ENCODE results near the gene PLP1.

The PLP1 gene

DNA sequence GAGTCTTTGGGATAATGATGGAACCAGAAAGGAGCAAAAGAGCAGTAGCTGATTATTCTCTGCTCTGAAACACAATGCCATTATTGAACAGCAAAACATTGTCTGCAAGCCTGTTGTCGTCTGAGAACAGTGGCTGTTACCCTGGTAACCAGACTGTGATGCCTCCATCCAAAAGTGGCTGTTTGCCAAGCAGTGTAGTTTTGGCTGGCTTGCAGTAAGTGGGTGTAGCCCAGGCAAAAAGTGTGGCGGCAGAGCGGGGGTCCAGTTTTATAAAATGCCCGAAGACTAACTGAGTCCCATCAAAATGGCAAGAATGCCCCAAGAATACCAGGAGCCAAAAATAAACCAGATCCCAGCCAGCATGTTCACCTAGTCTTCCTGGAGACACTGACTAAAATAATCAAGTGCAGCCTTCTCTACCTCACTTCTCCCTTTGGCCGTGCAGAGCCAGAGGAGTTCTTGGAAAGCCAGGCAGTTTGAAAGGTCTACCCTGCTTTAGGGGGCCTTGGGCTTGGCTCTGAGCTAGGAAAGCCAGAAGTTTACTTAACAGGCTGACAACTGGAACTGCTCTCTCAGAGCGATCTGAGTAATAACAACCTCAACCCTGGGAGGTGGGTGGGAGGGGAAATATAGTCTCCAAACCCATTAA is 2.6 kb downstream of the PLP1 start:
- Histone ChIP-seq H3K9me3 (no peaks in the 10 kb centered on the region), H3K36me3 (no peaks in the 10 kb centered on the region), H3K27me3 (no peaks in the 10 kb centered on the region), H3K4me3 (ENCODE audit: low read depth, low read length) (no peak overlapping the region), H3K4me1 (no peaks in the 10 kb centered on the region)
- peak; percentile 20 for DNase-seq
- TF ChIP-seq CTCF (IDR thresholded peaks at IDR 0.05; ENCODE audit: low read depth, low read length): no peak

DNA sequence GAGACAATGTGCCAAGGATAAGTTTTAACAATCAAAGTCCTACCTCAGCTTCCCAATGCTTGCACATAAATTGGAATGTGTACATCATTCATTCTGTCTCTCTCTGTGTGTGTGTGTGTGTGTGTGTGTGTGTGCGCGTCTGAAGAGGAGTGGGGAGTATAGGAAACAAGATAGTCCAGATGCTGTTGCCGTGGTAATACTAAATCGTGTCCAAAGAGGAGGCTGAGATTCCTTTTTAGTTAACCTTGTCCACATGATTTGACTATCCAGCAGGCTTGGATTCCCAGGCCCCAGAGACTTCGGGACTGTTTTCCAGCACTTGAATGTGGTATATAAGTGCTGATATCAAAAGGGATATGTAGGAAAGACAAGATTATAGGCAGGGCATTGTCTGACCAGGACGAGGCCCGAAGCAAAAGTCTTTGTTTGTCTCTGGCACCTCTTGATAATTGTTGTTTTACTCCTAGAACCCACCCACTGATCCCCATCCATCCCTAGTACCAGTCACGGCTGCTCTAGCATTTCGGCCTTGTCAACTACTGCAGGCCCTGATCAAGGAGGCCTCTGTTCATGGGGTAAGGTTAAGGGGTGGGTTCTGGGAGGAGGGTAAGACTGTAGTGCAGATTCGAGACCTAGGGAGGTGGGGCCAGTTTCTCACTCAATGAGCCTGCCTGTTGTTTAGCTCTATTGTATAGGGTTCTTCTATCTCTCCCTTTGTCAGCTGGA is 3.9 kb downstream of the PLP1 start:
- no peak for TF ChIP-seq CTCF (IDR thresholded peaks at IDR 0.05; ENCODE audit: low read depth, low read length)
- Histone ChIP-seq H3K36me3 (no peaks in the 10 kb centered on the region), H3K4me1 (no peaks in the 10 kb centered on the region), H3K9me3 (no peaks in the 10 kb centered on the region), H3K27me3 (no peaks in the 10 kb centered on the region), H3K4me3 (ENCODE audit: low read depth, low read length) (no peak overlapping the region)
- DNase-seq: no peak

DNA sequence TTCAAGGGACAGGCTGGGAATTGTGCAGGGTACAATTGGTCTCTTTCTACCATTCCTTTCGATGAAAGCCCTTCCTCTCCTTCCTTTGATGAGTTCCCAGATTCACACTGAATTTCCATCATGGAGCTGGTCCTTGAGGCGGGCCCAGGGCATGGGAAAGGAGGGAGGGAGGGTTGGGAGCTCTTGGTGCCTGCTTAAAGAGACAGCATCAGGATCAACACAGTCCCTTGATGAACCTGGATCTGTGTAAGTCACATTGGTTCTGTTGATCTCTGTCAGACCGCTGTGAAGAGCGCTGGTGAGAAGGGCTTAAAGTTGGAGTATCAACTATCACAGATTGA is 4.4 kb downstream of the PLP1 start:
- Histone ChIP-seq H3K4me3 (ENCODE audit: low read depth, low read length) (no peak overlapping the region), H3K27me3 (no peaks in the 10 kb centered on the region), H3K4me1 (no peaks in the 10 kb centered on the region), H3K9me3 (no peaks in the 10 kb centered on the region), H3K36me3 (no peaks in the 10 kb centered on the region)
- no peak for TF ChIP-seq CTCF (IDR thresholded peaks at IDR 0.05; ENCODE audit: low read depth, low read length)
- DNase-seq: no peak

DNA sequence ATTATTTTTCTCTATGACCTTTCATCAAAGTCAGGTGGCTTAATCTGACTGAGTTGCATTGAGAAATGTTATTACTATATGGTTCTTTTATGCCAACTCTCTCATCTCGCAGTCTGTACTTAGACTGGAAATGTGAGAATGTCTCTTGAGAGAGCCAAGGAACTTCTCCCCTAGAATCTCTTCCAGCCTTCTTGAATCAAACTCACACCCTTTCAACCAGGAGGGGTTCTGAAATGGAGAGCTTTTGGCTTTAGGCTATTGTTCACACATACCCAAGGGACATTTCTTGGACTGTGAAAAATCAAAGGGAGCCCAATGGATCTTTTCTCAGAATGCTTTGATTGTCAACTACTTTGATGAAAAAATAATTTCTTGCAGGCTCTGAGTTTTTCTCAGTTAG is 5.1 kb downstream of the PLP1 start:
- H3K27me3 ChIP-seq: no peaks in the 10 kb centered on the region
- no peak overlapping the region for H3K4me3 ChIP-seq (ENCODE audit: low read depth, low read length)
- no peak for DNase-seq
- H3K4me1 ChIP-seq: no peaks in the 10 kb centered on the region
- no peak for TF ChIP-seq CTCF (IDR thresholded peaks at IDR 0.05; ENCODE audit: low read depth, low read length)
- H3K36me3 ChIP-seq: no peaks in the 10 kb centered on the region
- no peaks in the 10 kb centered on the region for H3K9me3 ChIP-seq

DNA sequence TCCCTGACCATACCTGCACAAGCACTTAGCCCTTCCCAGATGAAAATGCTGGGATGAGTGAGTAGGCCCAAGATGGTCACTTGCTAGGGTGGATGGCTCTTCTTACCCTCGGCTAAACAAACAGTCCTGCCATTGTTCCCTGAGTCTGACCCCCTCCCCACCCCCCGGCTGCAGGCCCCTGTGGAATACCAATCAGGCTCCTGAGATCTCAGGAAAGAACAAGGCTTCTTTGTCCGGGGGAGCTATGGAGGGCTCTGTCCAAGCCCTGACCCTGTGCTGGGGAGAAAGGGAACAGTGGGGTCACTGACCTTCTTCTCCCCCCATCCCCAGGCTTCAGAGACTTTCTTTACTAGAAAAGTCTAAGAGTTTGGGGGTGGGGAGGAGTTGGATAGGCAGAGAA is 6.0 kb downstream of the PLP1 start:
- TF ChIP-seq CTCF (IDR thresholded peaks at IDR 0.05; ENCODE audit: low read depth, low read length): no peak
- H3K9me3 ChIP-seq: no peaks in the 10 kb centered on the region
- H3K27me3 ChIP-seq: no peaks in the 10 kb centered on the region
- H3K4me3 ChIP-seq (ENCODE audit: low read depth, low read length): no peak overlapping the region
- no peaks in the 10 kb centered on the region for H3K4me1 ChIP-seq
- no peaks in the 10 kb centered on the region for H3K36me3 ChIP-seq
- no peak for DNase-seq

GRCh38 chrX:103783196-103783595 is 6.6 kb downstream of the PLP1 start:
- no peaks in the 10 kb centered on the region for H3K9me3 ChIP-seq
- TF ChIP-seq CTCF (IDR thresholded peaks at IDR 0.05; ENCODE audit: low read depth, low read length): no peak
- no peak overlapping the region for H3K4me3 ChIP-seq (ENCODE audit: low read depth, low read length)
- H3K4me1 ChIP-seq: no peaks in the 10 kb centered on the region
- H3K27me3 ChIP-seq: no peaks in the 10 kb centered on the region
- DNase-seq: no peak
- no peaks in the 10 kb centered on the region for H3K36me3 ChIP-seq
